Memory B cell (primary cell): ENCODE data around the gene LY6G5B.
A peak's percentile ranks its signal among the peaks of the same experiment; 100 is the strongest.

Experiments used
- ATAC-seq: fragments of 150-1000 bp; cut with Tn5 transposase; 2 replicates; pipeline ENCODE4 v1.10.0; 2021; ENCODE audit warnings: low read depth, mild to moderate bottlenecking, moderate library complexity
- DNase-seq, 2 donors: peaks; one replicate each; pipeline ENCODE4 v3.0.0; 2022; ENCODE audit warnings: low spot score in 2 of 2
- H3K27ac Mint-ChIP-seq: one replicate; pipeline ENCODE4 v1.8.0; 2022; ENCODE audit warnings: mild to moderate bottlenecking, moderate library complexity, mixed read lengths
- H3K27me3 Mint-ChIP-seq: one replicate; pipeline ENCODE4 v1.8.0; 2022; ENCODE audit warnings: mixed read lengths
- H3K36me3 Mint-ChIP-seq: one replicate; pipeline ENCODE4 v1.8.0; 2022; ENCODE audit warnings: mild to moderate bottlenecking, mixed read lengths
- H3K4me1 Mint-ChIP-seq: one replicate; pipeline ENCODE4 v1.8.0; 2022; ENCODE audit warnings: mixed read lengths
- H3K4me3 Mint-ChIP-seq: one replicate; pipeline ENCODE4 v1.8.0; 2022; ENCODE audit warnings: mild to moderate bottlenecking, moderate library complexity, mixed read lengths
- H3K9me3 Mint-ChIP-seq: one replicate; pipeline ENCODE4 v1.8.0; 2022; ENCODE audit warnings: mixed read lengths

Gene LY6G5B

GRCh38 chr6:31633447-31633846 is 36.3 kb upstream of the LY6G5B start:
- no peaks in the 10 kb centered on the region for H3K27me3 Mint-ChIP-seq
- H3K9me3 Mint-ChIP-seq = no peaks in the 10 kb centered on the region
- no peak overlapping the region for H3K4me3 Mint-ChIP-seq
- H3K4me1 Mint-ChIP-seq = peaks cover 4% of the 10 kb centered on the region
- H3K27ac Mint-ChIP-seq = peak overlapping the region; percentile 1
- ATAC-seq = no peak
- H3K36me3 Mint-ChIP-seq = peaks cover 37% of the 10 kb centered on the region
- no peak for DNase-seq

GRCh38 chr6:31634131-31634530 is 35.6 kb upstream of the LY6G5B start:
- Mint-ChIP-seq H3K27me3 (no peaks in the 10 kb centered on the region), H3K27ac (peak overlapping the region; percentile 1), H3K36me3 (peaks cover 40% of the 10 kb centered on the region), H3K4me1 (peaks cover 4% of the 10 kb centered on the region), H3K9me3 (no peaks in the 10 kb centered on the region), H3K4me3 (no peak overlapping the region)
- DNase-seq (no peak), ATAC-seq (no peak)

GRCh38 chr6:31634969-31635575 is 34.7 kb upstream of the LY6G5B start:
- no peak overlapping the region for H3K27ac Mint-ChIP-seq

GRCh38 chr6:31636698-31637596 is 32.8 kb upstream of the LY6G5B start:
- no peak overlapping the region for H3K4me3 Mint-ChIP-seq
- ATAC-seq = no peak
- peak overlapping the region; percentile 31 for H3K27ac Mint-ChIP-seq
- peaks cover 35% of the 10 kb centered on the region for H3K36me3 Mint-ChIP-seq
- no peaks in the 10 kb centered on the region for H3K9me3 Mint-ChIP-seq
- no peaks in the 10 kb centered on the region for H3K27me3 Mint-ChIP-seq
- DNase-seq = no peak
- H3K4me1 Mint-ChIP-seq = peaks cover 2% of the 10 kb centered on the region

More at GRCh38 chr6:31634969-31635575, 34.7 kb upstream of the LY6G5B start:
- Mint-ChIP-seq H3K4me3 (no peak overlapping the region), H3K4me1 (peaks cover 2% of the 10 kb centered on the region), H3K36me3 (peaks cover 36% of the 10 kb centered on the region), H3K27me3 (no peaks in the 10 kb centered on the region), H3K9me3 (no peaks in the 10 kb centered on the region)
- DNase-seq (no peak), ATAC-seq (no peak)

GRCh38 chr6:31639043-31639442 is 30.7 kb upstream of the LY6G5B start:
- DNase-seq = no peak
- H3K4me3 Mint-ChIP-seq = no peak overlapping the region
- H3K27ac Mint-ChIP-seq = peak overlapping the region; percentile 33
- no peaks in the 10 kb centered on the region for H3K27me3 Mint-ChIP-seq
- peaks cover 30% of the 10 kb centered on the region for H3K36me3 Mint-ChIP-seq
- ATAC-seq = no peak
- H3K4me1 Mint-ChIP-seq = peaks cover 1% of the 10 kb centered on the region
- H3K9me3 Mint-ChIP-seq = no peaks in the 10 kb centered on the region

GRCh38 chr6:31639449-31639861 is 30.3 kb upstream of the LY6G5B start:
- Mint-ChIP-seq H3K27ac (no peak overlapping the region), H3K4me1 (no peaks in the 10 kb centered on the region), H3K4me3 (no peak overlapping the region), H3K36me3 (peaks cover 29% of the 10 kb centered on the region), H3K27me3 (no peaks in the 10 kb centered on the region), H3K9me3 (no peaks in the 10 kb centered on the region)
- ATAC-seq = no peak
- DNase-seq = no peak

GRCh38 chr6:31640612-31641011 is 29.2 kb upstream of the LY6G5B start:
- Mint-ChIP-seq H3K4me1 (no peaks in the 10 kb centered on the region), H3K36me3 (peaks cover 32% of the 10 kb centered on the region), H3K4me3 (no peak overlapping the region), H3K9me3 (no peaks in the 10 kb centered on the region), H3K27ac (peak overlapping the region; percentile 9), H3K27me3 (no peaks in the 10 kb centered on the region)
- DNase-seq (no peak), ATAC-seq (no peak)

- Mint-ChIP-seq H3K36me3 (peaks cover 31% of the 10 kb centered on the region), H3K4me1 (no peaks in the 10 kb centered on the region), H3K27me3 (no peaks in the 10 kb centered on the region), H3K9me3 (no peaks in the 10 kb centered on the region), H3K27ac (no peak overlapping the region), H3K4me3 (no peak overlapping the region)
- DNase-seq = no peak
- ATAC-seq = no peak
These were observed 28.4 kb upstream of the LY6G5B start for GRCh38 chr6:31641370-31641769.

GRCh38 chr6:31642798-31643570 is 26.8 kb upstream of the LY6G5B start:
- H3K4me3 Mint-ChIP-seq = no peak overlapping the region
- peak overlapping the region; percentile 35 for H3K27ac Mint-ChIP-seq
- no peaks in the 10 kb centered on the region for H3K27me3 Mint-ChIP-seq
- H3K36me3 Mint-ChIP-seq = peaks cover 25% of the 10 kb centered on the region
- no peaks in the 10 kb centered on the region for H3K9me3 Mint-ChIP-seq
- DNase-seq = no peak
- H3K4me1 Mint-ChIP-seq = no peaks in the 10 kb centered on the region
- no peak for ATAC-seq

GRCh38 chr6:31643818-31644454 is 25.8 kb upstream of the LY6G5B start:
- H3K27ac Mint-ChIP-seq = no peak overlapping the region

GRCh38 chr6:31645325-31645724 is 24.5 kb upstream of the LY6G5B start:
- H3K27me3 Mint-ChIP-seq = no peaks in the 10 kb centered on the region
- DNase-seq = no peak
- H3K4me3 Mint-ChIP-seq = no peak overlapping the region
- peaks cover 3% of the 10 kb centered on the region for H3K4me1 Mint-ChIP-seq
- no peak overlapping the region for H3K27ac Mint-ChIP-seq
- H3K36me3 Mint-ChIP-seq = peaks cover 28% of the 10 kb centered on the region
- no peaks in the 10 kb centered on the region for H3K9me3 Mint-ChIP-seq
- ATAC-seq = no peak

More at GRCh38 chr6:31643818-31644454, 25.8 kb upstream of the LY6G5B start:
- Mint-ChIP-seq H3K36me3 (peaks cover 25% of the 10 kb centered on the region), H3K4me3 (no peak overlapping the region), H3K4me1 (no peaks in the 10 kb centered on the region), H3K9me3 (no peaks in the 10 kb centered on the region), H3K27me3 (no peaks in the 10 kb centered on the region)
- no peak for DNase-seq
- ATAC-seq = no peak

GRCh38 chr6:31651602-31652191 is 18.1 kb upstream of the LY6G5B start:
- DNase-seq = no peak
- H3K36me3 Mint-ChIP-seq = peaks cover 26% of the 10 kb centered on the region
- H3K4me1 Mint-ChIP-seq = peaks cover 28% of the 10 kb centered on the region
- no peak for ATAC-seq
- no peaks in the 10 kb centered on the region for H3K27me3 Mint-ChIP-seq
- no peaks in the 10 kb centered on the region for H3K9me3 Mint-ChIP-seq
- peak overlapping the region; percentile 88 for H3K4me3 Mint-ChIP-seq
- peak overlapping the region; percentile 99 for H3K27ac Mint-ChIP-seq

- peak overlapping the region; percentile 88 for H3K4me3 Mint-ChIP-seq
- DNase-seq (no peak), ATAC-seq (peak; percentile 67)
- H3K4me1 Mint-ChIP-seq = peaks cover 35% of the 10 kb centered on the region
- peaks cover 26% of the 10 kb centered on the region for H3K36me3 Mint-ChIP-seq
- H3K9me3 Mint-ChIP-seq = no peaks in the 10 kb centered on the region
- peak overlapping the region; percentile 99 for H3K27ac Mint-ChIP-seq
- no peaks in the 10 kb centered on the region for H3K27me3 Mint-ChIP-seq
These were observed 16.7 kb upstream of the LY6G5B start for GRCh38 chr6:31652925-31653724.
